K562 (cell line): Measurements from ENCODE around the gene PI4KA. TPM values are rescaled to one million over a fixed set of nuclear protein-coding genes. Genes with fewer than 3 reads are reported as not detected.

ENCODE experiments used
- ATF7 ChIP-seq: fragments of 450-650 bp; IDR thresholded peaks from 2 replicates; pipeline ENCODE4 v1.7.1; 2014; ENCODE audit warnings: mild to moderate bottlenecking, moderate library complexity
- FOXA3 ChIP-seq, 2 experiments: fragments of 450-650 bp in 1 of 2; sonication (generic) in 1 of 2; formaldehyde crosslinking; IDR thresholded peaks in 1 of 2; conservative IDR thresholded peaks in 1 of 2; 2 replicates each; pipeline versions ENCODE4 v1.4.0 to v1.8.0; 2020 to 2022; ENCODE audit warnings: mild to moderate bottlenecking in 2 of 2, missing genetic modification reagents in 1 of 2
- GABPB2 ChIP-seq: fragments of 250-450 bp; sonication (Bioruptor Pico); conservative IDR thresholded peaks from 2 replicates; pipeline ENCODE4 v1.5.1; 2021; ENCODE audit warnings: mild to moderate bottlenecking
- GTF2B ChIP-seq: IDR thresholded peaks from 2 replicates; pipeline ENCODE4 v1.6.1; 2011; ENCODE audit not compliant: insufficient read length; ENCODE audit errors: extremely low read depth
- HDAC6 ChIP-seq: IDR thresholded peaks from 2 replicates; pipeline ENCODE4 v1.6.1; 2012; ENCODE audit warnings: low read depth, mild to moderate bottlenecking, control low read depth, inconsistent platforms, low read length, moderate library complexity
- NCOA4 ChIP-seq: fragments of 450-650 bp; IDR thresholded peaks from 2 replicates; pipeline ENCODE4 v1.6.1; 2018; ENCODE audit warnings: mild to moderate bottlenecking; ENCODE audit not compliant: partially characterized antibody
- NRF1 ChIP-seq, 2 experiments: fragments of 450-650 bp; IDR thresholded peaks in 1 of 2; conservative IDR thresholded peaks in 1 of 2; 2 replicates each; pipeline ENCODE4 v1.6.1; 2014; ENCODE audit warnings: mild to moderate bottlenecking in 2 of 2
- POLR2H ChIP-seq: IDR thresholded peaks from 2 replicates; pipeline ENCODE4 v1.6.1; 2016; ENCODE audit warnings: missing genetic modification characterization, low read depth, mild to moderate bottlenecking, control low read depth, missing compliant biosample characterization, moderate library complexity
- RBM39 ChIP-seq: fragments of 200-400 bp; formaldehyde crosslinking; optimal IDR thresholded peaks from 2 replicates; pipeline ENCODE3; 2018; ENCODE audit warnings: low read depth, low read length
- SIN3B ChIP-seq: fragments of 450-650 bp; IDR thresholded peaks from 2 replicates; pipeline ENCODE4 v1.6.1; 2017; ENCODE audit warnings: low read depth, mild to moderate bottlenecking, moderate library complexity
- TAF1 ChIP-seq: IDR thresholded peaks from 2 replicates; pipeline ENCODE4 v1.6.1; 2011; ENCODE audit warnings: mild to moderate bottlenecking, low read length, moderate library complexity; ENCODE audit not compliant: insufficient read depth, control insufficient read depth, severe bottlenecking; ENCODE audit errors: extremely low read depth
- TFAP4 ChIP-seq: sonication (generic); formaldehyde crosslinking; IDR thresholded peaks from 2 replicates; pipeline ENCODE4 v1.8.0; 2022; ENCODE audit warnings: missing genetic modification reagents, mild to moderate bottlenecking, moderate library complexity, borderline replicate concordance
- THRA ChIP-seq: fragments of 450-650 bp; IDR thresholded peaks from 2 replicates; pipeline ENCODE4 v1.6.1; 2017; ENCODE audit warnings: mild to moderate bottlenecking, moderate library complexity
- ZKSCAN3 ChIP-seq: fragments of 250-450 bp; sonication (Bioruptor Pico); IDR thresholded peaks from 2 replicates; pipeline ENCODE4 v1.4.0; 2020
- ZNF217 ChIP-seq: sonication (generic); formaldehyde crosslinking; IDR thresholded peaks from 2 replicates; pipeline ENCODE4 v1.8.0; 2022; ENCODE audit warnings: mild to moderate bottlenecking, missing genetic modification reagents
- ZNF551 ChIP-seq: fragments of 250-450 bp; sonication (Bioruptor Pico); IDR thresholded peaks from 2 replicates; pipeline ENCODE4 v1.5.0; 2021; ENCODE audit warnings: mild to moderate bottlenecking, moderate library complexity
- ZNF75A ChIP-seq: fragments of 450-650 bp; formaldehyde crosslinking; IDR thresholded peaks from 2 replicates; pipeline ENCODE4 v1.4.0; 2020; ENCODE audit warnings: mild to moderate bottlenecking
- ZNF764 ChIP-seq: fragments of 250-450 bp; sonication (Bioruptor Pico); IDR thresholded peaks from 2 replicates; pipeline ENCODE4 v1.4.0; 2020; ENCODE audit warnings: low read depth, mild to moderate bottlenecking, moderate library complexity
- ZNF778 ChIP-seq: fragments of 450-650 bp; formaldehyde crosslinking; IDR thresholded peaks from 2 replicates; pipeline ENCODE4 v1.4.0; 2020; ENCODE audit warnings: mild to moderate bottlenecking, moderate library complexity
- polyA plus RNA-seq, 8 experiments: library from polyadenylated mRNA; depleted of rRNA in 4 of 8; stranded (reverse) in 5 of 8; unstranded in 3 of 8; fragments of >200 nt; fragmentation: Nextera tagmentation in 2 of 8; fragmentation: Illumina TruSeq in 1 of 8; extraction: Ambion mirVana in 2 of 8; extraction: Trizol in 1 of 8; gene quantifications; 2 replicates each; pipeline versions ENCODE4 v1.2.1 to v1.2.3, GENCODE V29; 2011 to 2014; ENCODE audit warnings: inconsistent platforms in 1 of 8, missing spikeins in 1 of 8
- total RNA-seq, 7 experiments: library from RNA; depleted of rRNA in 6 of 7; stranded (reverse); fragments of >200 nt in 6 of 7; fragmentation: Illumina TruSeq in 2 of 7; extraction: Trizol in 2 of 7; gene quantifications; 2 replicates each; pipeline versions ENCODE4 v1.2.1 to v1.2.3, GENCODE V29; 2011 to 2021; ENCODE audit warnings: low replicate concordance in 1 of 7
- TF ChIP-seq, protein P1 (sequence below): fragments of 450-650 bp; formaldehyde crosslinking; IDR thresholded peaks from 2 replicates; pipeline ENCODE4 v1.4.0; 2022; ENCODE audit warnings: mild to moderate bottlenecking, moderate library complexity
- TF ChIP-seq, protein P2 (sequence below): sonication (generic); formaldehyde crosslinking; IDR thresholded peaks from 2 replicates; pipeline ENCODE4 v1.8.0; 2022; ENCODE audit warnings: mild to moderate bottlenecking, low read depth, missing genetic modification reagents
- TF ChIP-seq, protein P3 (sequence below), 2 experiments: fragments of 450-650 bp; conservative IDR thresholded peaks; 2 replicates each; pipeline ENCODE4 v1.6.1; 2017; ENCODE audit warnings: mild to moderate bottlenecking in 2 of 2, moderate library complexity in 2 of 2
- TF ChIP-seq, protein P4 (sequence below): fragments of 250-450 bp; sonication (Bioruptor Pico); IDR thresholded peaks from 2 replicates; pipeline ENCODE4 v1.8.0; 2021; ENCODE audit warnings: moderate library complexity, mild to moderate bottlenecking, inconsistent platforms

Gene PI4KA
- total and polyA plus RNA-seq, 9 of the 15 experiments (the other 6 are each of a cell fraction or from before 2014, with no cell fraction given): 7.3 to 187 (median 84.7) TPM

DNA sequence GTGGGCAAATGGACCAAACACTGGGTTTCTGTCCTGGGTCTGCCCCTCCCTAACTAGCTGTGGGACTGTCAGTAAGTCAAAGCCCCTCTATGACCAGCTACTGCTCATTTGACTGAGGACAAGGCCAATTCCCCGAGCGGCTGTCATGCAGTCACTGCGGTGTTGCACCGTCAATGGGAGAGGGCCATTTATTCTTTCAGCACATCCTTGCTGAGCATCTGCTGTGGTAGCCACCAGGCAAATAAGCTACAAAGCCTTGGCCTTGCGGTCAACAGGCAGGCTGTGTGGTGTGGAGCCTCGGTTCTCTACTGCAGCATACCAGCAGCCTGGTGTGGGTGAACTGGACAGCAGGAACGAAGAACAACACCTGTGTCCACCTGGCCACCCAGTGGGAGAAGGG is 110.5 kb downstream of the PI4KA start (continued):
- TF ChIP-seq, protein P1, sequence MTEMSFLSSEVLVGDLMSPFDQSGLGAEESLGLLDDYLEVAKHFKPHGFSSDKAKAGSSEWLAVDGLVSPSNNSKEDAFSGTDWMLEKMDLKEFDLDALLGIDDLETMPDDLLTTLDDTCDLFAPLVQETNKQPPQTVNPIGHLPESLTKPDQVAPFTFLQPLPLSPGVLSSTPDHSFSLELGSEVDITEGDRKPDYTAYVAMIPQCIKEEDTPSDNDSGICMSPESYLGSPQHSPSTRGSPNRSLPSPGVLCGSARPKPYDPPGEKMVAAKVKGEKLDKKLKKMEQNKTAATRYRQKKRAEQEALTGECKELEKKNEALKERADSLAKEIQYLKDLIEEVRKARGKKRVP (CRISPR knock-in tag): no peak
- TF ChIP-seq ZKSCAN3 (CRISPR knock-in tag): no peak
- no peak for TF ChIP-seq NRF1 (conservative IDR thresholded peaks at IDR 0.05 in 1 of 2, IDR thresholded peaks at IDR 0.05 in 1 of 2)
- TF ChIP-seq NCOA4: no peak
- TF ChIP-seq ZNF764 (CRISPR knock-in tag): no peak
- peak in 1 of 2 experiments; percentile 36; a peak in 1 of 4 replicates for TF ChIP-seq FOXA3 (CRISPR knock-in tag; conservative IDR thresholded peaks at IDR 0.05 in 1 of 2, IDR thresholded peaks at IDR 0.05 in 1 of 2)
- no peak for TF ChIP-seq THRA
- TF ChIP-seq, protein P2, sequence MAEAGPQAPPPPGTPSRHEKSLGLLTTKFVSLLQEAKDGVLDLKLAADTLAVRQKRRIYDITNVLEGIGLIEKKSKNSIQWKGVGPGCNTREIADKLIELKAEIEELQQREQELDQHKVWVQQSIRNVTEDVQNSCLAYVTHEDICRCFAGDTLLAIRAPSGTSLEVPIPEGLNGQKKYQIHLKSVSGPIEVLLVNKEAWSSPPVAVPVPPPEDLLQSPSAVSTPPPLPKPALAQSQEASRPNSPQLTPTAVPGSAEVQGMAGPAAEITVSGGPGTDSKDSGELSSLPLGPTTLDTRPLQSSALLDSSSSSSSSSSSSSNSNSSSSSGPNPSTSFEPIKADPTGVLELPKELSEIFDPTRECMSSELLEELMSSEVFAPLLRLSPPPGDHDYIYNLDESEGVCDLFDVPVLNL (CRISPR knock-in tag): no peak
- no peak for TF ChIP-seq HDAC6
- TF ChIP-seq SIN3B: no peak
- TF ChIP-seq ATF7: no peak
- TF ChIP-seq ZNF551: no peak
- TF ChIP-seq GABPB2: no peak
- TF ChIP-seq RBM39: no peak
- no peak for TF ChIP-seq ZNF217 (CRISPR knock-in tag)
- TF ChIP-seq POLR2H (tag): no peak
- TF ChIP-seq TAF1: no peak
- TF ChIP-seq GTF2B: no peak
- no peak for TF ChIP-seq TFAP4
- TF ChIP-seq, protein P3, sequence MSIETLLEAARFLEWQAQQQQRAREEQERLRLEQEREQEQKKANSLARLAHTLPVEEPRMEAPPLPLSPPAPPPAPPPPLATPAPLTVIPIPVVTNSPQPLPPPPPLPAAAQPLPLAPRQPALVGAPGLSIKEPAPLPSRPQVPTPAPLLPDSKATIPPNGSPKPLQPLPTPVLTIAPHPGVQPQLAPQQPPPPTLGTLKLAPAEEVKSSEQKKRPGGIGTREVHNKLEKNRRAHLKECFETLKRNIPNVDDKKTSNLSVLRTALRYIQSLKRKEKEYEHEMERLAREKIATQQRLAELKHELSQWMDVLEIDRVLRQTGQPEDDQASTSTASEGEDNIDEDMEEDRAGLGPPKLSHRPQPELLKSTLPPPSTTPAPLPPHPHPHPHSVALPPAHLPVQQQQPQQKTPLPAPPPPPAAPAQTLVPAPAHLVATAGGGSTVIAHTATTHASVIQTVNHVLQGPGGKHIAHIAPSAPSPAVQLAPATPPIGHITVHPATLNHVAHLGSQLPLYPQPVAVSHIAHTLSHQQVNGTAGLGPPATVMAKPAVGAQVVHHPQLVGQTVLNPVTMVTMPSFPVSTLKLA (conservative IDR thresholded peaks at IDR 0.05): no peak
- TF ChIP-seq, protein P4, sequence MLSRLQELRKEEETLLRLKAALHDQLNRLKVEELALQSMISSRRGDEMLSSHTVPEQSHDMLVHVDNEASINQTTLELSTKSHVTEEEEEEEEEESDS (CRISPR knock-in tag): no peak
- TF ChIP-seq ZNF778 (CRISPR knock-in tag): no peak
- TF ChIP-seq ZNF75A (CRISPR knock-in tag): no peak
